HCEC 1CT (cell line): ENCODE measurements around the gene ACTN4.
A peak's percentile ranks its signal among the peaks of the same experiment; 100 is the strongest.

Source experiments
- DNase-seq: peaks from one replicate; pipeline ENCODE4 v3.0.0-alpha.2; 2017

ACTN4 gene

DNA sequence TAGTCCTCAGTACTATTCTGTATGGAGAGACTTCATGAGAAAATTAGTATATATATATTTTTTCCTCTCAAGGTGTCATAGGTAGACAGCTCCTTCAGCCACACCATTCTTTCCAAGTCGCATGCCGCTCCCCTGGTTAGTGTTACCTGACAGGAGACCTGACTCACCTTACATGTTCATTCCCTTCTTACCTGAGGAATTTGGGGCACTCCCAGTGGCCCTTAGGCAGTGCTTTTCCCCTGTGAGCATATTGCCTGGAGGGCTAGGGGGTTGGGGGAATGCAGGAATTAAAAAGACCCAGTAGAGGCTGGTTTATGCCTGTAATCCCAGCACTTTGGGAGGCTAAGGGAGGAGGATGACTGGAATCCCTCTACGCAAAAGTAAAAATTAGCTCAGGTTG, 9.0 kb upstream of the ACTN4 start:
- DNase-seq, result no peak

DNA sequence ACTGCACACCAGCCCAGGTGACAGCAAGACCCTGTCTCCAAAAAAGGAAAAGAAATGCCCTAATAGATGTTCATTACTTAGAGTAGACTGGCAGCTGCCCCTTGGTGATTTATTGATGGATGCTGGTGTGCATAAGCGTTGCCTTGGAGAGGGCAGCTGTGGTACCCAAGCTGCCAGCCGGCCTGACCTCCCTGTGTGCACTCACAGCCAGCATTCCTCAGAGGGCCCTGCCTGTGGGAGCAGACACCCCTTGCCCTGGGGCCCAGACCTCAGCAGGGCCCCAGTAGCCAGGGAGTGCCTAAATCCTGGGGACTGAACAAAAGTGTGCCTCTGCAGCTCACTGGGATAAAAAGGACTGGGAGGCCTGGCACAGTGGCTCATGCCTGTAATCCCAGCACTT, 7.8 kb upstream of the ACTN4 start:
- DNase-seq, result no peak

DNA sequence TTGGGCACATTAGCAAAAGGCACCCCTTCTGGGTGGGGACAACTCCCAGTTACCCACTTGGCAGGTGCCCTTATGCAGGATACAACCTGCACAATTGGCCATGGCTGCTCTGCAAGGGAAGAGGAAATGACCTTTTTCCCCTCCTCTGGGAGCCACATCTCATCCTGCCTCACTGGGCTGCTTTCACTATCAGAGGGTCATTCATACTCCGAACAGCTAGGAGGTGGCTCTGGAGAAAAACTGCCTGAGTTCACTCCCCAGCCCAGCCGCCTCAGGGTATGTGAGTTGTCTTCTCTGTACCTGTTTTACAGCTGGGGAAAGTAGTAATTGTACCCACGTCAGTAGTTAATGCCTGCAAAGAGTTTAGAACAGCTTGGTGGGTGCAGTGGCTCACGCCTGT, 7.1 kb upstream of the ACTN4 start:
- no peak for DNase-seq

DNA sequence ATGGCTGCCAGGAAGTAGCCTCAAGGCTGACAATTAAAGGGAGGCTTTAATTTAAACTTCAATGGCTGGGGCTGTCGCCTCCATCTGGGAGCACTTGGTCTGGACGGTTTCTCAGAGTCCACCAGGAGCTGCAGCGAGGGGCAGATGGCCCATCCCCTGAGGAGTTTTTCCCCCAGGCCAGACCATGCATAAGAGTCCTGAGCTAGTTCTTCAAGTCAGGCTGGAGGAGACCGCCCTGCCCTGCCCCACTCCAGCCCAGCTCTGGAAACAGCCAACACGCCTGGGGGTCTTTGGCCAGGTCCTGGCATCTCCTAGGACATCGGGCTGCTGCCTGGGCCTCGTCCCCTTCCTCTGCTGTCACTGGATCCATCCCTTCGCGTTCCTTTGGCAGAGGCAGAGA, 5.3 kb upstream of the ACTN4 start:
- DNase-seq, result no peak

DNA sequence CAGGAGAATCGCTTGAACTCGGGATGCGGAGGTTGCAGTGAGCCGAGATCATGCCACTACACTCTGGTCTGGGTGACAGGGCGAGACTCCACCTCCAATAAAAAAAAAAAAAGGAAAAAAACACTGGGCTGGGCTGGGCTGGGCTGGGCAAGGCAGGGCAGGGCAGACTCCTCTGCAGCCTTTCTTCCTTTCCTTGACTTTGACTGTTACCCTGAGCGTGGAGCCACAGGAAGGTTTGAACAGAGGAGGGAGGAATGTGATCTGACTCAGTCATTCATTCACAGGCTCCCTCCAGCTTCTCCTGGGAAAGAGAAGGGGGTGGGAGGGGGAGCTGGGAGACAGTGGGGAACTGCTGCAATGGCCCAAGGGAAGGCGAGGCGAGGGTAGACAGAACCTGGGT, 2.7 kb upstream of the ACTN4 start:
- DNase-seq, result no peak

DNA sequence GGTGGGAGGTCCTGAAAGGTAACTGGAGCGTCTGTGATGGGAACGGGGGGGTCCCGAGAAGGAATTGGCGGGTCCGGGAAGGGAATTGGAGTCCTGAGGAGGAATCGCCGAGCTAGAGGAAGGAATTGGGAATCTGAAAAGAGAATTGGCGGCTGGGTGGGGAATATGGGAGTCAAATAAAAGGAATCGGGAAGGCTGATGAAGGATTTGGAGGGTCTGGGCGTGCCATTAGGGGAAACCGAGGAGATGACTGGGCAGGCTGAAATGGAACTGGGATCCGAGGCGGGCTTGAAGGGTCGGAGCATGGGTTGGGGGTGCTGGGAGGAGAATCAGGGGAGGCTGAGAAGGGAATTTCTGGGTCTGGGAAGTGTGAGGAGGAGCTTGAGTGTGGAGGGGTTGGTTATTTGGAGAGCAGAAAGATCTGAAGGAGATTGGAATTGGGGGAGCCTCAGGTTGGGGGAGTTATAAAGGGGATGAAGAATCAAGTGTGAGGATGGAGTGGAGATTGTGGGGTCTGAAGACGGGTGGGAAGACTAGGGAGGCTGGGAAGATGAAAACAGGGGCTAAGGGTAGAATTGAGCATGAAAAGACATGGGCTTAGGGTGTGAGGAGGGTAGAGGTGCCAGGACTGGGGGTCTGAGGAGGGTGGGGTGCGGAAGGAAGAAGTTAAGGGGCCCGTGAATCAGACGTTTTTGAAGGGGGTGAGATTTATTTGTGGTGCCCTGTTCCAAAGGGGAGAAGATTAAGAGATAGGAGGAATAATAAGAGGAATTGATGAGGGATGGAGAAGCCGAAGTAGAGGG, 718 bp downstream of the ACTN4 start:
- no peak for DNase-seq

DNA sequence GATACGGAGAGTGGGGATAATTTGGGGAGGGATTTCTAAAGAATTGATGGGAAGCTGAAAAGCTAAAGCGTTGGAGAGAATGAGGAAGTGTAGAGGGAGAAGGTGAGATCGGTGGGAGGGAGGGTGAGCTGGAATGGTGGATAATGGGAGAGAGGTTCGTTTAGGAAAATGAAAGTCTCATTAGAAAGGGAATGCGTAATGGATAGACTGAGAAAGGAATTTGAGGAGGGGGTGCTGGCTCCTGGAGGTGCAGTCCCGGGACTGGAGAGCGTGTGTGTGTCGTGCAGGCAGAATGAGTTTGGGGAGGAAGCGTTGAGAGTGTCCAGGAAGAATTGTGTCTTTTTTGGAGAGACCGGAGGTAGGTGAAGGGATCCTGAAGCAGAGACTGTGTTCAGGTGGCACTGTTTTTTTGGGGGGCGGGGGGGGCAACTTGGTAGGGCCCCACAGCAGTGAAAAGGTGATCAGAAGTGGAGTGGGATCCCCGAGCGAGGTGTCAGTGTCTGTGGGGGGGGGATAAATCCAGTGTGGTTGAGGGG, 1.4 kb downstream of the ACTN4 start:
- DNase-seq, result no peak

DNA sequence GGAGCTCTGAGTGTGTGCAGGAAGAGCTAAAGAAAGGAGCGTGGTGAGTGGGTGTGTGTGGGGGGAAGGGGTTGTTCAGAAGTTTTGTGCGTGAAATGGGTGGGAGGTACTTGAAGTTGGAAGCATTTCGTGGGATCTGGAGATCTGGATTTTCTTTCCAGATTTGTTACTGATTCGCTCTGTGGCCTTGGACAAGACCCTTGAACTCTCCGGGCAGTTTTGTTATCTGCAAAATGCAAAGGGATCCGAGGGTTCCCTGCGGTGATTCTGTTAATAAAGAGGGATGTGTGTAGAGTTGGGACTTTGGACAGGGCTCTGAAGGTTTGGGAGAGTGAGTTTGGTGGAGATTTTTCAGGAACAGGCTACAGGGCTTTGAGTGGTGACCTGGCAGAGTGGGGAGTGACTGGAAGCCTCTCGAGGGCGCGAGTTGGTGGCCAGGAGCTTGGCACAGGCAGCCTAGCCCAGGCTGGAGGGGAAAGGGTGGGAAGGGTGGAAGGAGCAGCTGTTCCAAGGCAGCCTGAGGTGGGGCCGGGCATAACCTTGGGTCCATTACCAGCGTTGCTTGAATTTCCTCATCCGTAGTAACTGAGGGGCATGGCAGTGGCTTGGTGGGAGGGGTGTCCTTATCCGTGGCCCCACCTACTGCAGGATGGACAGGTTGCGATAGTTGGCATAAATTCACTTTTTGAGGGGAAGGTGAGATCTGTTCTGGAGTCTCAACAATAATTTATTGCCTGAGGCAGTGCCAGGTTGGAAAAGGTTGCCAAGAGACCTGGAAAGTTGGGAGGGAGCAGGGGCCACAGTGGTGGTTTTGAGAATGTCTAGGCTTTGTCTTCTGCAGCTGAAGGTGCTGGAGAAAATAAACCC, 2.1 kb downstream of the ACTN4 start:
- DNase-seq, result peak; percentile 23

DNA sequence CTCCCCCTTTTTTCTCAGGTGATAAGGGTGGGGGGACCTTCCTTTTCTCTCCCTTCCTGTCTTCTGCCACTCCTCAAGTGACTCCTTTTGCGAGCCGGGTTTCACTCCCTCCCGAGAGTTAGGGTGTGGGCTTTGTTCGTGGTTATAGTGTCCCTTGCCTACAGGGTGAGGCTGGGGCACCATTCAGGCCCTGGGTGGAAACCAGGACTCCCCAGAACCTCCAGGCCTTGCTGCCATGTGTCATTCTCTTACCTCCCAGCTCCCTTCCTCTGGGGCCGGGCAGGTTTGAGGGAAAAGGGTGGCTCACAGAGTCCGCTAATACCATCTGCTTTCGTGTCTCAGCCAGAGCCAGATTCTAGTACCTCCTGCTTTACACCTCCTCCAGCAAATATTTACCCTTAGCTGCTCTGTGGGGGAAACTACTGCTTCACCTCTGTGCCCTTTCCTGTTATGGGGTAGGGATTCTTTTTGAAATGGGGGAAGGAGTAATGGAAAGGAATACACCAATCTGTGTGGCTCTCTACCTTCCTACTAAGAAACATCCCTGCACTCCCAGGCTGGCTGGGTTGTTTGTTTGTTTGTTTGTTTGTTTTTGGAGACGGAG, 2.8 kb downstream of the ACTN4 start:
- DNase-seq, result peak; percentile 15

DNA sequence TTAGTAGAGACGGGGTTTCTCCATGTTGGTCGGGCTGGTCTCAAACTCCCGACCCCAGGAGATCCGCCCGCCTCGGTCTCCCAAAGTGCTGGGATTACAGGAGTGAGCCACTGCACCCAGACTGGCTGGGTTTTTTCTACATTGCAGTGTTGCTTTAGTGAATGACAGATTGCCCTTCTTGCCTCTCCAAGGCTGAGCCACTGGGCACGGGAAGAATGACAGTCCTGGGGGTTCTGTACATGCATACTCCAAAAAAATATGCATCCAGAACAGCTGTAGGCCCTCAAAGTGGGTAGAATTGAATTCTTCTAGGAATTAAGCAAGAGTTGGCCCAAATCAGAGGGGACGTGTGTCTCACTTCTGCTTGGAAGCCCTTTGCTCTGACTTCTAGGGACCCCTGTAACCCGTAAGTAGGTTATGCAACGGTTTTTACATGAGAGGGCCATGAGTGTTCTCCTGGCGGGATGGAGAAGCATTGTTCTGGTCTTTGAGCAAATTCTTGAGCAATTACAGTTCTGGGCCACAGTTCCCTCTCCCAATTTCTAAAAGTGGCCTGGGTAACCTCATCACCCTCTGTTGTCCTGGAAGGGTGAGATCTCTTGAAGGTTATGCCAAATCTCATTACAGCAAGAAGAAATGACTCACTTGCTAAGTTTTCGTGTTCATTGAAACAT, 3.6 kb downstream of the ACTN4 start:
- DNase-seq, result peak; percentile 98

DNA sequence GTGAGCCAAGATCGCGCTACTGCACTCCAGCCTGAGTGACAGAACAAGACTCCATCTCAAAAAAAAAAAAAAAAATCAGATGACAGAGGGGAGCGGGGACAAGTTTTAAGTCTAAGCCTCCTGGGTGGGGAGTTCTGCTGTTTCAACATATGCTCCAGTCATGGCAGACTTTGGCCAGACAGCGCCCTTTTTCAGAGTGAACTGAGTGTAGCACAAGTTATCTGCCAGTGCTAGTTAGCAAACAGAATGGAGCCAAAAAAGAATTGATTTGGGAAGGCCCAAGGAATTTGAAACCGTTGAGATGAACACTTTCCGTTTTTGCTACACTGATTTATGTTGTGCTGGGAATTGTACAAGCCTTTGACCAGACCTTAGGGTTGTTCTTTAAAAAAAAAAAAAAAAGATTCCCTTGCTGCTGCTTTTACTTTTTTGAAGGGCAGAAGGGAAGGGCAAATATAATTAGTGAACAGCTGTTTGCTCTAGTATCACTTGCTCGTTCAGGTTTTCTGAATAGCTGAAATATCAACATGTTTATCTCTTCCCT, 5.7 kb downstream of the ACTN4 start:
- peak; percentile 36 for DNase-seq

DNA sequence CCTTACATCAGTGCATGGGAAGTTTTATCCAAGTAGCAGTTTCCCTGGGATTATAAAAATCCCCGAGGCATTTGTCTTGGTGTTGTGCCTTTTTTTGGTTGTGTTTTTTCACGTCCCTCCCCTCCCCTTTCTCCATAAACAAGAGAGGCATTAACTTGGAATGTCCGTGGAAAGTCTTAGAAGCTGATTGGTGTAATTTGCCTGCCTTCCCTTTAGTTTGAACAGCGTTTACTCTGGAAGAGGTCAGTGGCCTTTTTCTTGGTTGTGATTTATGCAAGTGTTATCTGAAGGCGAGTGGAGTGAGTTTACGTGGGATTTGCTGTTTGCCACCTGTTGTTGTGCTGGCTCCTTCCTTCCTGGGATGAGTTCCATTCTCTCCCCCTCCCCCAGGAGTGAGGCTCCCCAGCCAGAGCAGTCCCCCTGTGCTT, 7.2 kb downstream of the ACTN4 start:
- peak; percentile 76 for DNase-seq

DNA sequence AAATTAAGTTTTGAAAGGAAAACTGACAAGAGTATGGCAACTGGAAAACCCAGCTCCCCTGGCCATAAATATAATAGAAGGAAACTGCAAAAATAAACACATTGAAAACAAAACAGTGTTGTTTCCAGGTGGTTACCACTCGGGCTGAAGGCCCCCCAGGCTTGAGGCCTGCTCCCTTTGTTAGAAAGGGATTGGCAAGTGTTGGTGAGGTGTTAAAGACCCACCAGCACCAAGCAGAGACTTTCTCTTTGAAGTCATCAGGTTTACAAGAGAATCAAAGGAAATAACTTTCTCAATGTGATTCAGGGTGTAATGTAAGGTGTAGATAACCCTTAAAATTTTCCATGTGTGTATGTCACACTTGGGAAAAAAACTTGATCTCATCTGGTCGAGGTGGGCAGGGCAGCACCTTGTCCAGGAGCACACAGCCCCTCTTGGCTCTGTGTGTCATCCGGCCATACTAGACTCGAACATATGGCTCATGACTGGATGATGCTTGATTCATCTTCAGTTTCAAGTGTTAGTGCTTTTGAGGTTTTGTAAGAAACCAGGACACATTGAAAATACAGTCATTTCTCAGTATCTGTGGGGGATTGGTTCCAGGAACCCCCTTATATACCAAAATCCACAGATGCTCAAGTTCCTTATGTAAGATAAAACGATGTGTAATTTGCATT, 7.8 kb downstream of the ACTN4 start:
- DNase-seq, result peak; percentile 68

DNA sequence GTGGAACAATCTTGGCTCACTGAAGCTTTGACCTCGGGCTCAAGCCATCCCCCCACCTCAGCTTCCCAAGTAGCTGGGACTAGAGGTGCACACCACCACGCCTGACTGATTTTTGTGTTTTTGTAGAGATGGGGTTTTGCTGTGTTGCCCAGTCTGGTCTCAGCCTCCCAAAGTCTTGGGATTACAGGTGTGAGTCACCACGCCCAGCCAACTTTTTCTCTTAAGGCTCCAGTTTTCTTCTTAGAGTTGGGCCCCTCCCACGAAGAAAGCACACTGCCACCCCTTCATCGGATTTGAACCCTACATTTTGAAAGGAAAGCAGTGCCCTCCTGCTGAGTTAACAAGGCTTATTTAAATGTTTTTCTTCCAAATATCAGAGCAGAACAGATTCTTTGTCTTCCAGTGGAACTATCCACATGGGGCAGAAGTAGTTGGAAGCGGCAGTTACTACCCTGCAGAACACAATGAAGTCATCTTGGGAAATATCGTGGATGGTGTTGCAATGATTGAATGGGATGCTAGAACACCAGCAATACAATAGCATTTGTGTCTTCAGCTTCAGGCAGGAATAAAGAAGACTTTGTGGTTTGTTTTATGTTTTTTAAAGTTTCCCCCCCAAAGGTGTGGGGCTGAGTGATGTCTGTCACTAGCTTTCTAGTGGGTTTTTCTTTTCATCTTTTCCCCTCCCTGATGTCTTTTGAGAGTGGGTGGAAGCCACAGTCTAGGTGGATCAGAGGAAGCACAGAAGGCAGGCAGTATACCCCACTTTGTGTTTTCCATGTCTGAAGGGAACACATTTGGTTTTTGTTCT, 8.9 kb downstream of the ACTN4 start:
- peak; percentile 71 for DNase-seq

DNA sequence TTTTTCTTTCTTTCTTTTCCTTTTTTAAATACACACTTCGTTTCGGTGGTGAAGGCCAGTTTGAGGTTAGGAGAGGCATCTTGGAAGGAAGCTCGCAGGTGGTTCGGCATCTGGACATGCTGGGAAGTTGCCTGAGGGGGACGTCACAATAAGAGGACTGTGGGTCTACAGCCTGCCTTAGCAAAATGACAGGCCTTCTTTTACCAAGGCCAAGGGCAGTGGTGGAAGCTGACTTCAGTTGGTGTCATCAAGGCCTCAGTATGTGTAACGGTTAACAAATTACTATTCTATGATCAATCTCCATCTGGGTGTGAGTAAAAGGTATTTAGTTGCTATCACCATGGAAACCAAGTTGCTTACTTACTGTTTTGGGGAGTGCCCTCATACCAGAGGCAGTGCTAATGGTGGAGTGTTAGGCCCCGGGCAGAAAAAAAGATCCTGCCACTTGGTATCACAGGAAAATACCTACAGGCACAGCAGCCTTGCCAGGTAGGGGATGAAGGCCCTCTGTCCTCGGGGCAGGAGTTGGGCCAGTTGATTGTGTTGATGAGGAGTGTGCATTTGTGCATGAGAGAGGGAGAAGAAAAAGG, 10.3 kb downstream of the ACTN4 start:
- DNase-seq, result peak; percentile 99

DNA sequence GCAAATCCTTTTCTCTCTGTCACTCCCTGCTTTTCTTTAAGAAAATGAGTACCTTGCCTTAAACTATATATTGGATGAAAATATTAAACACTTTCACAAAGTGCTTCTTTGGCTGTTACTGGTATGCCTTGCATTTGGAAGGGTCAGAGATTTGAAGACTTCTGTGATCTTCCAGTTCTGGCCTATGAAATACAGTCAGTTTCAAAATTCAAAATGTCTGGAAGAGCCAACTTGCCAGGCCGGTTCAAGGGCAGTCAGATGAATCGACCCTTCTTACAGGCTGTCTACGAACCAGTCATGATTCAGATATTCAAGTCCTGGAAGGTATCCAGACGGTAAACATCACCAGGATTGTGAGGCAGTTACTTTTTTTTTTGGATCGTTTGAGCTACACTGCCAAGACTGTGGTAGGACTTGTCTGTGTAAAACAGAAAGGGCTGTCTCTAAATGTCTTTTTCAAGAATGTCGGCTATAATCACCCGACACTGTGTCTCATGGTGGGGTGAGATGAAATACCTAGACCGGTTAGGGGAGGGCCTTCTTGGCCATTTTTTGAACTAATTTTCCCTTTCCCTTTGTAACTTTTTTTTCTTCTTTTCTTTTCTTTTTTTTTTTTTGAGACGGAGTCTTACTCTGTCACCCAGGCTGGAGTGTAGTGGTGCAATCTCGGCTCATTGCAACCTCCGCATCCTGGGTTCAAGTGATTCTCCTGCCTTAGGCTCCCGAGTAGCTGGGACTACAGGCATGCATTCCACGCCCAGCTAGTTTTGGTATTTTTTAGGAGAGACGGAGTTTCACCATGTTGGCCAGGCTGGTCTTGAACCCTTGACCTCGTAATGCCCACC, 11.2 kb downstream of the ACTN4 start:
- peak; percentile 99 for DNase-seq

DNA sequence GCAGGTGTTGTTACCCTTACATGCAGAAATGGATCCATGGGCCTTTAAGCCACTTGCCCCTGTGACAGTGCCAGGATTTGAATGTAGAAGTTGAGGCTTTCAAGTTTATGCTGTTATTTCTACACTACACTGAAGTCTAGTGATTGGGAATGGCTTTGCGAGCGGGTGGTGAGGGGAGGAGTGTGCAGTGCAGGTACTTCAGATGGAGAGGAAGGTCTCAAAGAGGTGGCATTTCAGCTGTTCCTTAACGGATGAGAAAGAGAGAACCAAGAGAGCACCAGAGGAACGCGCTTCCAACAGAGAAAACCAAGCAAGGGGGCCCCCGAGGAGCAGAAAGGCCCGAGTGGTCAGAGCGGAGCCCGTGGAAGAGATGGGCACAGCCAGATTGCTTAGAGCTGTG, 13.3 kb downstream of the ACTN4 start:
- no peak for DNase-seq

DNA sequence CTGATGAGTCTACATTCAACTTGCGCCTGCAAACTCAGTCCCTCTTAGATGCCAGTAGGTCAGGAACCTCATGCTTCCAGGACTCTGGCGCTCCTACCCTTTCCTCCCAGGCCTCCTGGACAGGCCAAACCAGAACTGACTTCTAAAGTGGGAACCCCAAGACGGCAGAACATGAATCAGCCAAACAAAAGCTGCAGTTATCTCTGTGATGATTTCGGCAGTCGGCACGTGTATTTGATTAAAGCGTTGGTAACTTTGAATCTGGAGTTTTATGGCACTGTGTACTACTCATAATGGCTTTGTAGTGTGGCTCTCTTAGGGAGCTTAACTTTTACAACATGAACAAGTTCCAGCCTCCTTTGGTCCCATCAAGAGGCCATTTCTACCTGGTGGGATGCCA, 13.7 kb downstream of the ACTN4 start:
- DNase-seq, result no peak

DNA sequence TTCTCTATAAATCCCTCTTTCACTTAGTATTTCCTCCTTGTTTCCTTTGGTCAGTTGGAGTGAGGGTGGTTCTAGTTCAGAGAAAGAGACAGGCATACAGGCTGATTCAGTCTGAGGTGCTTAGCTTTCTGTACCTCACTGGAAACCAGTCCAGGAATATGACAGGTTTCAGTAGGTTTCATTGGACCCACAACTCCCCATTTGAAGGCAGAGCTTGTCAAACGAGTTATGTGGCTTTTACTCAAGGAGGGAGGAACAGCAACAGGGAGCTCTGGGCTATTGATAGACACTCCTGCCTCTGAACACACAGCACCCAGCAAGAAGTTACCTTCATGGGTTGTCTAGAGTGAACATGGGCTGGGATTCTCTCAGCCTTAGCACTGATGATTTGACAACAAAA, 14.5 kb downstream of the ACTN4 start:
- DNase-seq, result no peak
